Endothelial cell of hepatic sinusoid (primary cell): ENCODE data around the gene NT5DC4.
"Not testable (repeated sequence)": the region's sequence is repeated elsewhere in the genome, so short reads cannot be mapped to it uniquely, and the experiment has no call there.

Experiments used
- in situ Hi-C: cut with HindIII; loops from 2 replicates; pipeline ENCODE4 v1.10.0; 2017; ENCODE audit warnings: low sequenced_read_pairs

Gene NT5DC4

GRCh38 chr2:112698834-112699515 is 21.8 kb upstream of the NT5DC4 start:
- in situ Hi-C loops: loop anchor here (10.0 kb wide), 1 partner anchor 64 kb away; no protein-coding TSS in a partner anchor

- in situ Hi-C loops: loop anchor here (10.0 kb wide), 1 partner anchor 65 kb away; no protein-coding TSS in a partner anchor
Measured at GRCh38 chr2:112699984-112700667, 20.7 kb upstream of the NT5DC4 start.

GRCh38 chr2:112701052-112701451 is 19.8 kb upstream of the NT5DC4 start:
- in situ Hi-C loops: no loop called here

GRCh38 chr2:112703684-112704083 is 17.1 kb upstream of the NT5DC4 start:
- in situ Hi-C loops: no loop called here

- in situ Hi-C loops: no loop called here
Measured at GRCh38 chr2:112705575-112705974, 15.2 kb upstream of the NT5DC4 start.

- in situ Hi-C loops: no loop called here
Measured at GRCh38 chr2:112706170-112706664, 14.6 kb upstream of the NT5DC4 start.

GRCh38 chr2:112706947-112707346 is 13.9 kb upstream of the NT5DC4 start:
- in situ Hi-C loops: not testable (repeated sequence)

GRCh38 chr2:112708968-112709367 is 11.9 kb upstream of the NT5DC4 start:
- in situ Hi-C loops: no loop called here

- in situ Hi-C loops: no loop called here
Measured at GRCh38 chr2:112709703-112710102, 11.1 kb upstream of the NT5DC4 start.

- in situ Hi-C loops: no loop called here
Measured at GRCh38 chr2:112710956-112711750, 9.7 kb upstream of the NT5DC4 start.

GRCh38 chr2:112712465-112712864 is 8.4 kb upstream of the NT5DC4 start:
- in situ Hi-C loops: no loop called here

GRCh38 chr2:112712903-112713584 is 7.8 kb upstream of the NT5DC4 start:
- in situ Hi-C loops: no loop called here

GRCh38 chr2:112713585-112713925 is 7.3 kb upstream of the NT5DC4 start:
- in situ Hi-C loops: no loop called here

GRCh38 chr2:112713926-112714325 is 6.9 kb upstream of the NT5DC4 start:
- in situ Hi-C loops: no loop called here

- in situ Hi-C loops: no loop called here
Measured at GRCh38 chr2:112714331-112714730, 6.5 kb upstream of the NT5DC4 start.

- in situ Hi-C loops: no loop called here
Measured at GRCh38 chr2:112714836-112715631, 5.8 kb upstream of the NT5DC4 start.

- in situ Hi-C loops: not testable (repeated sequence)
Measured at GRCh38 chr2:112716094-112716493, 4.7 kb upstream of the NT5DC4 start.

- in situ Hi-C loops: not testable (repeated sequence)
Measured at GRCh38 chr2:112716826-112717352, 3.9 kb upstream of the NT5DC4 start.

GRCh38 chr2:112718863-112719370 is 1.9 kb upstream of the NT5DC4 start:
- in situ Hi-C loops: no loop called here
